Epidermal melanocyte (primary cell): Measurements from ENCODE around the gene TRAPPC10.

ENCODE experiments used
- DNase-seq: peaks from one replicate; pipeline ENCODE4 v3.0.0; 2011; ENCODE audit warnings: low spot score; ENCODE audit not compliant: insufficient read length

TRAPPC10 gene

DNA sequence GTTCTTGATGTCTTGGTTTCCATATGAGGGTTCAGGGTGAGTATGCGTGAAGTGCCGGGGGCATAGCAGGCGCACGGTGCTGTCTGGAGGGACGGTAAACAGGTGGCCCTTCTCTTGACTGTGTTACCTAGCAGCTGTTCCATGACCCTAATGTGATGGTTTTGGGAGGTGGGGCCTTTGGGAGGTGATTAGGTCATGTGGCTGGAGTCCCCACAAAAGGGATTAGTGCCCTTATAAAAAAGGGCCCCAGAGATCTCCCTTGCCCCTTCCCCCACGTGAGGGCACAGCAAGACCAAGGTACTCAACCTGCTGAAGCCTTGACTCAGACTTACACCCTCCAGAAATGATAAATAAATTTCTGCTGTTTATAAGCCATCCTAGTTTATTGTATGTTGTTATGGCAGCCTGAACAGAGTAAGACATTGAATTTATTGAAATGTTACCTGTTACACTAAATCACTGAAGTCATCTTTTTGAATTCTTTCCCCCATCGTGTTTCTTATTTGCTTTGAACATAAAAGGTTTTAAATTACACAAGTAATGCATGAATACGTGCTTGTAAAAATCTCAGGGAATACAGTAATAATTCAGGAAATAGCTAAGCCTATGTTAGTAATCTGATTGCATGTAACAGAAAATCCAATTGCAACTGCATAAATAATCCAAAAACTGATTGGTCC lies 15.6 kb downstream of the TRAPPC10 start:
- no peak for DNase-seq

DNA sequence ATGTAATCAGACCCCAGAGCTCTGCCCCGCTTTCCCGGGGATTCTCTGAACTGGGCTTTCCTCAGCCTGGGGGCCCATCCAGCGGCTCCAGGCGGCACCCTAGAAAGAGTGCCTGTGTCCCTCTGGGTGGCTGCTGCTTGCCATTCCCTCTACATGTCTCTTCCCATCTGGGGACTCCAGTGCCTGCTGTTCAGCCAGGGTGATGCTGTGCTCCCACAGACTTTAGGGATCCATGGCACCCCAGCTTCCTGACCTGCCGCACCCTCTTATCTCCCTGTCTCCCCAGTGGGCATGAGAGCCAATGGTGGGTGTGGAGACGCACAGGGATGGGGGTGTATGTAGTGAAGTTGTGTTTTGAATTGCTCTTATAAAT lies 16.2 kb downstream of the TRAPPC10 start:
- no peak for DNase-seq

DNA sequence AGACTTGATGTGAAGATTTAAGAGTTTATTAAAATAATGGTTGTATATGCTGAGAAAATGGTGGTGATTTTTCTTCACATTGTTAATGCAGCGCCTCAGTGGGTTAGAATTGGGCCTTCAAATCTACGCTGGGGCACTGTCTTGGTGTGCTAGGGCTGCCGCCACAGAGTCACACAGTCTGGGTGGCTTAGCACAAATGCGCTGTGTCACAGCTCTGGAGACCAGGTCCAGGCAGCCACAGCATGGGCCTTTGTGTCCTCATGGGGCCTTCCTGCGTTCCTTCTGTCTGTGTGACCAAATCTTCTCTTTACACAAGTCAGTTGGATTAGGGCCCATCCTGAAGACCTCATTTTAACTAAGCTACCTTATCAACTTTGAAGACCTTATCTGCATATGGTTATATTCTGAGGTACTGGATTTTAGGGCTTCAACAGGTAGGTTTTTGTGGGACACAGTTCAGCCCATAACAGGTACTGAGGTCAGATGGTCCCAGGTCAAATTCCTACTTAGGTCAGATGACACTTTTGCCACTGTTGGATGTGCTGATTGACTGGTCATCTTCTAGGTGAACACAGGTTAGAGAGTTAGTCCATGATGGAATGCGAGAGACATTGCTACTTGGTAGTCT lies 17.5 kb downstream of the TRAPPC10 start:
- no peak for DNase-seq

DNA sequence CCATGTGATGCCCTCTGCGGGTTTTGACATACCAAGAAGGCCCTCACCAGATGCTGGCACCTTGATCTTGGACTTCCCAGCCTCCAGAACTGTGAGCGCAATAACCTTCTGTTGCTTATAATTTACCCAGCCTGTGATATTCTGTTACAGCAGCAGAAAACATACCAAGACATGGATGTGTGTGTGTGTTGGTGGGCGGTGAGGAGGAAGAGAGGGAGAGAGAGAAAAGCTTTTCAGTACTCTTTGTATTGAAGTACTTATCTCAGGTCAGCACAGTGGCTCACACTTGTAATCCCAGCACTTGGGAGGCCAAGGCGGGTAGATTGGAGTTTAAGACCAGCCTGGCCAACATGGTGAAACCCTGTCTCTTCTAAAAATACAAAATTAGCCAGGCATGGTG lies 23.1 kb downstream of the TRAPPC10 start:
- no peak for DNase-seq

DNA sequence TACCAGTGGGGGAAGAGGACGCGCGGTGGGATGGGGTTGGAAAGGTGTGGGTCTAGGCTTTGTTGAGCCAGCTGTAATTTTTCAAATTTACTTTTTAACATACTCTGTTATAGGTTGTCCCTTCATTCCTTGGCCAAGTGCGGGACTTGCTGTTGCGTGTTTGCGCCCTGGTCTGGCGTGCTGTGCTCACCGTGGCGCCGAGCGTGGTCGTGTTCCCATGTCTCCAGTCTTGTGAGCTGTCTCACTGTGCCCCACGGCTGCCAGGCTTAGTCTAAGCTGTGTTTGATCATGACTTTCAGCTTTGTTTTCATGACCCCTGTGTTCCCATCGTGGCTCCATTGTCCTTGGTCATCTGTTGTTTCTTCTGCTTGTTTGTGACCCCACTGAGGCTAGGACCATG lies 26.0 kb downstream of the TRAPPC10 start:
- no peak for DNase-seq

DNA sequence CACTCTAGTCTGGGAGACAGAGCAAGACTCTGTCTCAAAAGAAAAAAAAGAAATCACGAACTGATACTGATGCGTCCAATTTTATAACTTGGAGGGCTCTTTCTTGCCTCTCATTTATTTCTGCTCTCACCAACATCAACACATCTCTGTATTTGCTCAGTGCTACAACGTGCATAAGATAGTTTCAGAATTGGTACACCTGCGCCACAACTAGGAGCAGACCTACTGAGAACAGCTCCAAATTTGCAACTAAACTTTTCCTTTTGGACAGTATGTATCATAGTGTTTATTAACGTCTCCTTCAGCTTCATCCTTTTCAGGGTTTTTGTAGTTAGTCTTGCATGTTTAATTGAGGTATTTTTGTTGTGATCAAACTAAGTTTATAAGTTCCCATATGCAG lies 27.7 kb downstream of the TRAPPC10 start:
- DNase-seq: no peak

DNA sequence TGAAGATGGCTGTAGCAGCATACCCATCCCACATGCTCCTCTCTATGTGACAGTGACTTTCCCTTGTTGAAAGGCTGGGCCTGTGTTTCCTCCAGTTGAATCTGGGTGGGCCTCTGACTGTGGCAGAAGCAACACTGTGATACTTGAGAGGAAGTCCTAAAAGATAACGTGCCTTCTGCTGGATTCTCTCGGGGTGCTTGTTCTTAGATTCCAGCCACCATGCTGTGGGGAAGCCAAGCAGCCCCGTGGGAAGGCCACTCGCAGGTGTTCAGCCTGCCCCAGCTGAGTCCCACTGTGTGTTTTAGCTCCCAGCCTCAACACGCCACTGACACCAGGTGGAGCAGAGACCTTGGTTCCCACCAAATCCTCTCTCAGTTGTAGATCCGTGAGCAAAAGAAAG lies 31.5 kb downstream of the TRAPPC10 start:
- DNase-seq: no peak

DNA sequence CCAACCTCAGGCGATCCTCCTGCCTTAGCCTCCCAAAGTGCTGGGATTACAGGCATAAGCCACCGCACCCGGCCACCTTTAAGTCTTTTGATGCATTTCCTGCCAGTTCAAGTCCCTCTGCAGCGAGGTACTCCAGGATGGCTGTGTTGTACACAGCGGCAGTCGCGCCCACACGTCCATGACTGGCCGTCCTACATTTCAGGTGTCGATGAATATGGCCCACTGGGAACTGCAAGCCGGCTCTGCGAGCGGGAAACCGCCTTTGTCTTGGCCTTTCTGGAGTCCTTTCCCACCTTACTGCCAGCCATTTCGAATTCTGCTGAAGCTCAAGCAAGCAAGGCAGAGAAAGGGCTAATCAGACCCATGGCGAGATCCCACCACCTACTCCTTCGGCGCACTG lies 34.6 kb downstream of the TRAPPC10 start:
- no peak for DNase-seq

DNA sequence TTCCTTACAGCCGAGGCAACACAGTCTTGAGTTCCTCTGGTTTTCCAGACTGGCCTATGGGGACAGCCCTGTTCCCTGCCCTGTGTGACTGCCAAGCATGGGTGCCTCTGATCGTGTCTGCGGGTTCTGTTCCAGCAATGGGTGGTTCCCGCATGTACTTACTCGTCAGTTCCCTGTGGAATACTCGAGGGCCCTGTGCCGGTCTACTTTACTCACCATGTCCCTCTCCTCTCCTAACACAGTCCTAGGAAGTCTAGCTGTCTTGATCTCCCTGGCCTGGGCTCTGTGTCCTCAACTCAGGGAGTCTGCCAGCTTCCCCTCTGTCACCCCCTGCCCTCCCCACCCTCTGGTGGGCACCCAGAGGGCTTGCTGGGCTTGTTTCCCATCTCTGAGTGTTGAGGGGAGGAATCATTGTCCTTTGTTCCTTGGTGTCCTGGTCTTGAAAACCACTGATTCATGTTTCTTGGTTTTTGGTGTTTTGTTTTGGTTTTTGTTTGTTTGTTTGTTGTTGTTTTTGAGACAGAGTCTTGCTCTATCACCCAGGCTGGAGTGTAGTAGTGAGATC lies 36.0 kb downstream of the TRAPPC10 start:
- no peak for DNase-seq

DNA sequence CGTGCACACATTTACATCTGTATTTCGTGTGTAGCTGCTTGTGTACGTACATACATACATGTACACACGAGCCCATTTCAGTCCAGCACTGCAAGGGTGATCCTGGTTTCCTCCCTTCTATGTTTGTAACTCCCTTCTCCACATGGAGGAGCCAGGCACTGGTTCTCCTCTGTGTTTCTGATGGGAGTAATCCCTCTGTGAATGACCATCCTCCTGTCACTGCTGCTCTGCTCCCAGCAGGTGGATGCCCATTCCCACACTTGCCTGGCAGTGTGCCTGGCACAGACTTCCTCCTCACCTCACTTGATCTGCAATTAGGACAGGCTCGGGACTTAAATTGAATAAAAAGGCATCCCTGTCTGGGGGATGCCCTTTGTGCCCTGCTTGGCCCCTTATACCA lies 37.1 kb downstream of the TRAPPC10 start:
- no peak for DNase-seq

DNA sequence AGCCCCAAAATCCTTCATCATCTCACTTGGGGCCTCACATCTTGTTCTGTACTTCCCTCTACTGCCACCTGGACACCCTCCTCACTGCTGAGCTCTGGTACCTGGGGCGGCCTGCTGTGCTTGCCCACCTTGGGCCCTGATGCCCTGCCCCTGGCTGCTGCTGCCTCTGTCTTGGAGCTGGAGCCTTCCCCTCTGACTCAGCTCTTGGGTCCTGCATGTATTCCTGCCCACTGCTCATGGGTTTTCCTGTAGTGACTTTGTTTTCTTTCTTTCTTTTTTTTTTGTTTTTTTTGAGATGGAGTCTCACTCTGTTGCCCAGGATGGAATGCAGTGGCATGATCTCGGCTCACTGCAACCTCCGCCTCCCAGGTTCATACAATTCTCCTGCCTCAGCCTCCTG lies 37.5 kb downstream of the TRAPPC10 start:
- no peak for DNase-seq

DNA sequence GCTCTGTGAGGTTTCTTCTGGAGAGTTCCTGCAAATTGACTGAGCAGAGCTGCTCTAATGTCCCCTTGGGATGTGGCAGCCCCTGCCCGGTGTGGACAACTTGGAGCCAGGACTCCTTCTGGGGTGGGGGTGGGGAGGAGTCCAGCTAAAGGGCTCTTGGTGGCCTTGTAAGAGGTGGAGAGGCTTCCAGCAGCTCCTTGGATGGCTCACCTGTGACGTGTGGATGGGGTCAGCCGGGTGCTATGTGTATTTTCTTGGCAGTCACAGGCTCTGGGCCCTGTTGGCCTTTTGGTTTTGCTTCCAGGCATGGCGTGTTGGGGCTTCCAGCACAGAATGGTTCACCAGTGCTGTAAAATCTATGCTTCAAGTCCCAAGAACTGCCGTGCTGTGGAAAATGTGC lies 38.2 kb downstream of the TRAPPC10 start:
- no peak for DNase-seq

DNA sequence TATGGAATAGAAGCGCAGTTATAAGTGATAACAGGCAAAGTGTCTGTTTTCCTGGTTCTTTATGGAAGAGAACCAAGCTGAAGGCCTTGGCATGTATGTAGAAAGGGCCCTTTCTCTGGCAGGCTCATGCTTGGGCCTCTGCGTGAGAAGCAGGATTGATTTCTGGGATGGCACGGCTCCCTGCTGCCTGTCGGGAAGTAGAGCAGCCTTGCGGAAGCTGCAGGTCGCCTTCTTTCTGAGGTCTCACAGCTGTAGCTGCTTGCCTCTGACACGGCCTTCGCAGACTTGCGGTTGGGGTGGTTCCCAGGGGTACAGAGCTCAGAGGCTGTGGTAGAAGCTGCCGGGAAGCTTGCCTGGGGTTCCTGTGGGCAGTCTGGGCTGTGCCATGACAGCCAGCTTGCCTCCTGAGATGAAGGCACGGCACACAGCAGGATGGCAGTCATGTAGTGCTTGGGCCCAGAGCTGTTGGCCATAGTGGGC lies 39.4 kb downstream of the TRAPPC10 start:
- no peak for DNase-seq

DNA sequence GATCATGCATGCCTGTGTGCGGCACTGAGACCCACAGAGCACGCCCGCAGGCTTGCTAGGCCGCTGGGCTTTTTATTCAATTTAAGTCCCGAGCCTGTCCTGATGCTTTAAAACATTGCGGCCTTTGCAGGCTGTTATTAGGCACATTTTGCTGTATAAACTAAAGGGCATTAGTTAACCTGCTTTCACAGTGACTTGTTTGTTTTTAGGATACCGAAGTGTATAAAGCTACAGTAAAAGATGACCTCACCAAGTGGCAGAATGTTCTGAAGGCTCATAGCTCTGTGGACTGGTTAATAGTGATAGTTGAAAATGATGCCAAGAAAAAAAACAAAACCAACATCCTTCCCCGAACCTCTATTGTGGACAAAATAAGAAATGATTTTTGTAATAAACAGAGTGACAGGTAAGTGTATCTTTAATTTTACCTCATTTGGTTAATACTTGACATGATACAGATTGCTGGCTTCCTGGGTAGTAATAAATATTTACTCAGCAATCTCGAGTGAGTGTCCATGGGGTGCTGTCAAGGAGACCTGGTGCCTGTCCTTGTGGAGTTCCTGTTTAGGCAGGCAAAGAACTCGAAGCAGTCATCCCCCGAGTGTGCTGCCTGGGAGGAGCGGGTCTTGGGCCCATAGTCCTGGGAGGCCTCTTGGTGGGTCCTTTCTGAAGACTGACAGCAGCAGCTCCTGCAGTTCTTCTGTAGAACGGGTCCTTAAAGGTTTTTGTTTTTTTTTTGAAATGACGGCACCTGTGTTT lies 40.1 kb downstream of the TRAPPC10 start:
- no peak for DNase-seq

DNA sequence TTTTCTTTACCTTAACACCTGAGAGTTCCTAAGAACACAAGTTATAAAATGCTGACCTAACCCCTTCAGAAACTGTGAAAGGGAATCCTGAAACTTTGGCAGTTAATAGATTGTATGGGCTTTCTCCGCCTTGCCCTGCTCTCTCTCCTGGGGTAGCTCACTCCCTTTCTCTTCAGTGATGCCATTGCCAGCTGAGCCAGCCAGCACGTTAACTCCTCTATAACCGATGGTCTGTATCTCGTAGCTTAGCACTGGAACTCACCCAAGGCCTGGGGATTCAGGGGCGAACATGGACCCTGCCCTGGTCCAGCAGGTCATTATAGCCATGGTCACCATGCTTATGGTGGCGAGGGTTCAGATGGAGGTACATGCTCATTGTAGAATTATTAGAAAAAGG lies 40.7 kb downstream of the TRAPPC10 start:
- DNase-seq: no peak

DNA sequence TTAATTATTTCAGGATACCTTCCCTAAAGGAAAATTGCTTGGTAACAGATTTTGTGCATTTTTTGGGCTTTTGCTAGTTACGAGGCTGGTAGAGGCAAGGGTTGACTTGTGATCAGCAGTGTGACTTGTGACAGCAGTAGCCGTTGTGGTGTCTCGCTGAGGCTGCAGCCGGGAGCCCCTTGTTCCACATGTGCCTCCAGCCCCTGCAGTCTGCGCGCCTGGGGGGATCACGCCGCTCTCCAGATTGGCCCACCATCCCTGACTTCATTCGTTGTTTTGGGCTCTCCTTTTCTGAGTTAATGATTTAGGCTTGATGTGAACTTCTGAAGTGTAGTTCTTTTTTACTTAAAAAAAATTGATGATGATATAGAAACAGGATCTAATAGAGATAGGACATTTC lies 41.5 kb downstream of the TRAPPC10 start:
- DNase-seq: no peak

DNA sequence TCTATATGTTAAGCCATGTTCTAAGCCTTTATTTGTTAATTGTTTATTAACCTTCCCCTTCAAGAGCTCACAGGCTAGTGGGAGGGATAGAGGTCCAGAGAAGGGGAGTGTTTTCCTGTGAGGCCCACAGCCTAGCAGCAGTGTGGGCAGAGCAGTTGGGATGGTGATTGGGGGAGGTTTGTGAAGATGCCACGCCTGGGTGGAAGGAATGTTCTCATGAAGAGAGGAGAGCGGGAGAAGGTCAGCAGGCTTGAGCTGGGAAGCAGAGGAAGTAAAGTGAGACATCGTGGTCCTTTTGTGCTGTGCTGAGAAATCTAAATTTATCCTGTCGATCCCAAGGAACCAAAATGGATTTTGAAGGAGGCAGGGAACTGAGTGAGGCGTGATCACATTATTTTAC lies 42.6 kb downstream of the TRAPPC10 start:
- no peak for DNase-seq

DNA sequence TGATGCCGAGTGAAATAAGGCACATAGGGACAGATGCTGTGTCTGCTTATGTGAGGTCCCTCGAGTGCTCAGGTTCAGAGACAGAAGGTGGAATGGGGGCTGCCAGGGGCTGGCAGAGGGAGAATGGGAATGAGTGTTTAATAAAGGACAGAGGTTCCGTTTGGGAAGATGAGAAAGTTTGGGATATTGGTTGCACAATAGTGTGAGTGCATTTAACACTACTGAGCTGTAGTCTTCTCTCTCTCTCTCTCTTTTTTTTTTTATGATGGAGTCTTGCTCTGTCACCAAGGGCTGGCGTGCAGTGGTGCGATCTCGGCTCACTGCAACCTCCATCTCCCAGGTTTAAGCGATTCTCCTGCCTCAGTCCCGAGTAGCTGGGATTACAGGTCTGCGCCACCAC lies 44.9 kb downstream of the TRAPPC10 start:
- no peak for DNase-seq

DNA sequence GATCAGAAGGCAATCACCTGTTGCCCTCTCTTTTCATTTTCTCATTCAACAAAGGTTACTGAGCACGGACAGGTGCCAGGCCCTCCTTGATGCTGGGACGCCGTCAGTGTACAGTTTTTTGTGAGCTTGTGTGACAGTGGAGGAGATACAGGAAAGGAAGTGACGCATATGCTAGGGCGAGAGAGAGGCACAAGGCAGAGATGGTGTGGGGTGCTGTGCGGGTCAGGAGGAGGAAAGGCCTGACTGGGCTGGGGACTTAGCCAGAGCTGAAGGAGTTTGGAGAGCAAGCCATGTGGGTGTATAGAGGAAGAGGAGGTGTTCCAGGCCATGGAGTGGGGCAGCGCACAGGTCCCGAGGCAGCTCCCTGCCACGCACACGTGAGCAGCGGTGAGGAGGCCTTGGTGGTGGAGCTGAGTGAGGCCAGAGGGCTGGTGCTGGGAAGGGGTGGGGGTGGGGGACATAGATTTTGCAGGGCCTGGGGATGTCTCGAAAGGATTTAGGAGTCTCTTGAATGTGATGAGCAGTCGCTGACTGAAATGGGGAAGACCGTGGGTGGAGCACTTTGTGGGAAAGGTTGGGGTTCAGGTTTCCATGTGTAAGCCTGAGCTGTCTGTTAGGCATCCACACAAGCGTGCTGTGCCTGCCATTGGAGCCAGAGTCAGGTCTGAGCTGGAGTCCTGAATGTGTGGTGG lies 46.0 kb downstream of the TRAPPC10 start:
- DNase-seq: no peak

DNA sequence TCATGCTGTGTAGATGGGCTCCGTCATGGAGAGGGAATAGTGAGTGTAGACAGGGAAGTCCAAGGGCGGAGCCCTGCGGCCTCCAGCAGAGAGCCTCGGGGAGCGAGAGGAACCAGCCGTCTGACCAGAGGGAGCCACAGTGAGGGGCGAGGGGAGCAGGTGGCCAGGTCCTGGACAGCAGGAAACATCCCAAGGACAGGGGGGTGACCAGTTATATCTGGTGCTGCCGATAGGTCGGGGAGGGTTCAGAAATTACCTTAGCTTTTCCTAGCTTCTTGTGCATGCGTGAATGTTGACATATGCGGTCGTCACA lies 46.5 kb downstream of the TRAPPC10 start:
- no peak for DNase-seq

DNA sequence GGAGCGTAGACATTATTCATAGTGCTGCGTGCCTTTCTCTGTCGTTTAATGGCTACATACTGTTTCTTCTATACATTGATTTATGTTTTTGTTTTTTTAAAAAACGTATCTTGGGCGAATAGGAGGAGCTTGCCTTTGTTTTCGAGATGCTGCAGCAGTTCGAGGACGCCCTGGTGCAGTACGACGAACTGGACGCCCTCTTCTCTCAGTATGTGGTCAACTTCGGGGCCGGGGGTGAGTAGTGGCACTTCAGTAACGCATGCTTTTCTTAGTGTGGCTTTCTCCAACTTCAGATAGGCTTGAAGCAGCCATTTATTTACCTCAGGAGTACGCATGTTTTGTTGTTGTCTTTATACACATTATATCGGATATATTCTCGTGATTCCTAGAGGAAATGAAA lies 46.9 kb downstream of the TRAPPC10 start:
- no peak for DNase-seq

DNA sequence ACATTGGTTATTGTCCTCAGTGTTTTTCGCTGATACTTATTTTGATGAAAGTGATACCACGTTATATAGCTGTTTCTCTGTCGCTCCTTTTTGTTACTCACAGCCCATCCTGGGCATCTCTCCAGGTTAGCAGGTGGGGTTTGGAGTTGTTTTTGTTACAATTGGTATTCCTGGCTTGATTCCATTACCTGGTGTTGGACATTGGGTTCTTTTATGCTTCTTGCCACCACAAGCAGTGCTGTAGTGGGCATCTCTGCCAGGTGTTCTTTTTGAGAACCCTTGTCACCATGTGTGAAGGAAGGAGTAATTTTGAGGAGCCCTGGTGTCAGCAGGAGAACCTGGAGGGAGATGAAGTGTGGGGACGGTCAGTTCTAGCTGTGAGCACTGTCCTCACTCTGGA lies 47.6 kb downstream of the TRAPPC10 start:
- no peak for DNase-seq
